Upper lobe of right lung (tissue), 1 donor: ENCODE results near the gene ATG2A. TPM values are rescaled to one million over a fixed set of nuclear protein-coding genes. Genes with fewer than 3 reads are reported as not detected.

Experiments
- ATAC-seq: fragments of 200-7000 bp; cut with Tn5 transposase; one replicate; pipeline ENCODE4 v1.9.1; 2020; ENCODE audit warnings: mild to moderate bottlenecking, moderate library complexity
- DNase-seq: peaks from one replicate; pipeline ENCODE4 v3.0.0-alpha.2; 2020
- H3K27ac ChIP-seq: fragments of 200-600 bp; one replicate; pipeline ENCODE4 v1.8.0; 2022
- H3K27me3 ChIP-seq: fragments of 200-600 bp; one replicate; pipeline ENCODE4 v1.8.0; 2022; ENCODE audit warnings: mild to moderate bottlenecking
- H3K36me3 ChIP-seq: fragments of 200-600 bp; one replicate; pipeline ENCODE4 v1.8.0; 2022
- H3K4me1 ChIP-seq: fragments of 200-600 bp; one replicate; pipeline ENCODE4 v1.8.0; 2022
- H3K4me3 ChIP-seq: fragments of 200-600 bp; one replicate; pipeline ENCODE4 v1.8.0; 2022; ENCODE audit warnings: mild to moderate bottlenecking
- H3K9me3 ChIP-seq: fragments of 200-600 bp; one replicate; pipeline ENCODE4 v1.8.0; 2022
- CTCF ChIP-seq: fragments of 200-600 bp; IDR thresholded peaks from one replicate; pipeline ENCODE4 v1.8.0; 2022; ENCODE audit warnings: antibody characterized with exemption
- intact Hi-C: fragments of 100-400 bp; cut with DNase I; formaldehyde crosslinking; loops from one replicate; pipeline ENCODE4 v1.11.0; 2022
- long read RNA-seq: library from polyadenylated mRNA; unstranded; transcript quantifications from one replicate; pipeline ENCODE4 v2.0.0, GENCODE V29; 2021
- total RNA-seq: library from RNA; stranded (reverse); fragmentation: NEBNext Ultra II Directional; extraction: Animal tissue kit (Norgen Biotek cat#: 25700); gene quantifications from one replicate; pipeline ENCODE4 v1.2.1, GENCODE V29; 2021
- donor health status: DM: no; HTN: yes; CAD: no; lungs with severe emphysema.

Gene ATG2A
- 23.2 TPM for total RNA-seq
- long read RNA-seq, partial matches to known transcripts, result 7 of 11 reads
- long read RNA-seq, other reads (novel, unspliced or antisense), result 4 of 11 reads

GRCh38 chr11:64916775-64917662 lies at the start of gene ATG2A:
Gene ATG2A (minus strand): TSS chr11:64917209. CDS start chr11:64917135, 74 bp downstream.
- H3K27me3 ChIP-seq, result no peaks in the 10 kb centered on the region
- H3K4me1 ChIP-seq, result peaks cover 21% of the 10 kb centered on the region
- TF ChIP-seq CTCF, result no peak
- intact Hi-C loops, result no loop called here
- peak within 1 kb of the TSS; percentile 78 for H3K4me3 ChIP-seq
- H3K9me3 ChIP-seq, result no peaks in the 10 kb centered on the region
- DNase-seq (peak; percentile 100), ATAC-seq (peak; percentile 97)
- peak within 1 kb of the TSS; percentile 83 for H3K27ac ChIP-seq
- H3K36me3 ChIP-seq, result peaks cover 24% of the 10 kb centered on the region

- Histone ChIP-seq H3K4me3 (no peak overlapping the region), H3K9me3 (no peaks in the 10 kb centered on the region), H3K27ac (no peak overlapping the region), H3K4me1 (no peaks in the 10 kb centered on the region), H3K27me3 (no peaks in the 10 kb centered on the region), H3K36me3 (no peaks in the 10 kb centered on the region)
- intact Hi-C loops, result no loop called here
- DNase-seq, result no peak
- ATAC-seq, result no peak
- no peak for TF ChIP-seq CTCF
Observed at GRCh38 chr11:64963072-64963631, 46.1 kb upstream of the ATG2A start.

- ATAC-seq (no peak), DNase-seq (no peak)
- TF ChIP-seq CTCF, result no peak
- Histone ChIP-seq H3K27me3 (no peaks in the 10 kb centered on the region), H3K27ac (no peak overlapping the region), H3K9me3 (no peaks in the 10 kb centered on the region), H3K4me1 (no peaks in the 10 kb centered on the region), H3K4me3 (no peak overlapping the region), H3K36me3 (no peaks in the 10 kb centered on the region)
- intact Hi-C loops, result no loop called here
Observed at GRCh38 chr11:64960719-64961118, 43.7 kb upstream of the ATG2A start.

GRCh38 chr11:64959498-64959897 lies 42.5 kb upstream of the ATG2A start:
- Histone ChIP-seq H3K27me3 (no peaks in the 10 kb centered on the region), H3K4me3 (no peak overlapping the region), H3K27ac (no peak overlapping the region), H3K36me3 (no peaks in the 10 kb centered on the region), H3K4me1 (peaks cover 6% of the 10 kb centered on the region), H3K9me3 (no peaks in the 10 kb centered on the region)
- no peak for TF ChIP-seq CTCF
- no peak for DNase-seq
- intact Hi-C loops, result no loop called here
- ATAC-seq, result no peak

GRCh38 chr11:64954201-64954600 lies 37.2 kb upstream of the ATG2A start:
- ATAC-seq (no peak), DNase-seq (no peak)
- no peak overlapping the region for H3K27ac ChIP-seq

More at GRCh38 chr11:64954201-64954600, 37.2 kb upstream of the ATG2A start:
- no peaks in the 10 kb centered on the region for H3K36me3 ChIP-seq
- H3K4me1 ChIP-seq, result peaks cover 12% of the 10 kb centered on the region
- no peaks in the 10 kb centered on the region for H3K27me3 ChIP-seq
- TF ChIP-seq CTCF, result no peak
- no peak overlapping the region for H3K4me3 ChIP-seq
- intact Hi-C loops, result no loop called here
- H3K9me3 ChIP-seq, result no peaks in the 10 kb centered on the region
